Naive B cell (primary cell): Measurements from ENCODE around the gene BAK1. TPM values are rescaled to one million over a fixed set of nuclear protein-coding genes. Genes with fewer than 3 reads are reported as not detected.

Source experiments
- ATAC-seq, 2 donors: fragments of 150-1000 bp; cut with Tn5 transposase; 2 replicates each; pipeline ENCODE4 v1.10.0; 2021; ENCODE audit warnings: low read depth in 2 of 2, mild to moderate bottlenecking in 2 of 2, moderate library complexity in 2 of 2
- DNase-seq: peaks from one replicate; pipeline ENCODE4 v3.0.0; 2022
- H3K27ac Mint-ChIP-seq, 6 donors: one replicate each; pipeline ENCODE4 v1.8.0; 2020 to 2022; ENCODE audit warnings: mild to moderate bottlenecking in 6 of 6, mixed read lengths in 6 of 6, moderate library complexity in 5 of 6, inconsistent platforms in 2 of 6
- H3K27me3 Mint-ChIP-seq, 3 donors: one replicate each; pipeline ENCODE4 v1.8.0; 2021 to 2022; ENCODE audit warnings: mixed read lengths in 3 of 3, mild to moderate bottlenecking in 1 of 3
- H3K36me3 Mint-ChIP-seq, 2 donors: one replicate each; pipeline ENCODE4 v1.8.0; 2020 to 2022; ENCODE audit warnings: mixed read lengths in 2 of 2, inconsistent platforms in 1 of 2, mild to moderate bottlenecking in 1 of 2
- H3K4me1 Mint-ChIP-seq, 3 donors: one replicate each; pipeline ENCODE4 v1.8.0; 2020 to 2022; ENCODE audit warnings: mixed read lengths in 3 of 3, inconsistent platforms in 1 of 3, mild to moderate bottlenecking in 1 of 3, moderate library complexity in 1 of 3
- H3K4me3 Mint-ChIP-seq, 8 donors: one replicate each; pipeline ENCODE4 v1.8.0; 2020 to 2022; ENCODE audit warnings: mild to moderate bottlenecking in 8 of 8, mixed read lengths in 8 of 8, moderate library complexity in 8 of 8, inconsistent platforms in 2 of 8
- H3K9me3 Mint-ChIP-seq, 7 donors: one replicate each; pipeline ENCODE4 v1.8.0; 2020 to 2022; ENCODE audit warnings: mixed read lengths in 7 of 7, mild to moderate bottlenecking in 5 of 7, inconsistent platforms in 2 of 7, moderate library complexity in 1 of 7
- polyA plus RNA-seq, 6 donors: library from polyadenylated mRNA; unstranded; fragments of 300-500 nt; fragmentation: Illumina TruSeq; gene quantifications; one replicate each; pipeline ENCODE4 v1.2.3, GENCODE V29; 2021; ENCODE audit warnings: low read depth in 6 of 6

BAK1 gene
- polyA plus RNA-seq, 6 donors from 2014 or later, result 11.7 to 22.6 (median 13.6) TPM

- Mint-ChIP-seq H3K9me3 (no peaks in the 10 kb centered on the region), H3K27me3 (no peaks in the 10 kb centered on the region), H3K4me1 (peaks cover 12 to 20% (median 15%) of the 10 kb centered on the region in 3 donors), H3K36me3 (no peaks in the 10 kb centered on the region), H3K27ac (no peak overlapping the region), H3K4me3 (no peak overlapping the region)
- no peak for ATAC-seq
- no peak for DNase-seq
These were observed 36.8 kb upstream of the BAK1 start for GRCh38 chr6:33616913-33617312.

- no peaks in the 10 kb centered on the region for H3K36me3 Mint-ChIP-seq
- no peak overlapping the region for H3K27ac Mint-ChIP-seq
- no peaks in the 10 kb centered on the region for H3K9me3 Mint-ChIP-seq
- no peak for ATAC-seq
- H3K27me3 Mint-ChIP-seq, result no peaks in the 10 kb centered on the region
- peaks cover 11 to 19% (median 12%) of the 10 kb centered on the region in 3 donors for H3K4me1 Mint-ChIP-seq
- H3K4me3 Mint-ChIP-seq, result no peak overlapping the region
- no peak for DNase-seq
These were observed 36.0 kb upstream of the BAK1 start for GRCh38 chr6:33616113-33616512.

GRCh38 chr6:33613795-33614168 lies 33.7 kb upstream of the BAK1 start:
- Mint-ChIP-seq H3K4me1 (peaks cover 8 to 22% (median 12%) of the 10 kb centered on the region in 3 donors), H3K27me3 (no peaks in the 10 kb centered on the region)

GRCh38 chr6:33613146-33613794 lies 33.2 kb upstream of the BAK1 start:
- H3K27me3 Mint-ChIP-seq, result no peaks in the 10 kb centered on the region
- ATAC-seq (no peak), DNase-seq (no peak)
- H3K9me3 Mint-ChIP-seq, result no peaks in the 10 kb centered on the region
- H3K36me3 Mint-ChIP-seq, result no peaks in the 10 kb centered on the region
- H3K4me1 Mint-ChIP-seq, result peaks cover 8 to 22% (median 10%) of the 10 kb centered on the region in 3 donors
- H3K27ac Mint-ChIP-seq, result peak overlapping the region in 2 of 6 donors; percentile 5 to 64
- H3K4me3 Mint-ChIP-seq, result peak overlapping the region in 1 of 8 donors; percentile 42

More at GRCh38 chr6:33613795-33614168, 33.7 kb upstream of the BAK1 start:
- no peaks in the 10 kb centered on the region for H3K36me3 Mint-ChIP-seq
- H3K4me3 Mint-ChIP-seq, result peak overlapping the region in 2 of 8 donors; percentile 42 to 51
- peak overlapping the region in 2 of 6 donors; percentile 5 to 64 for H3K27ac Mint-ChIP-seq
- no peak for ATAC-seq
- H3K9me3 Mint-ChIP-seq, result no peaks in the 10 kb centered on the region
- DNase-seq, result no peak

GRCh38 chr6:33610779-33611732 lies 31.0 kb upstream of the BAK1 start:
- Mint-ChIP-seq H3K27ac (no peak overlapping the region), H3K27me3 (no peaks in the 10 kb centered on the region)

GRCh38 chr6:33610067-33610466 lies 30.0 kb upstream of the BAK1 start:
- H3K4me1 Mint-ChIP-seq, result peaks cover 14 to 31% (median 20%) of the 10 kb centered on the region in 3 donors
- H3K9me3 Mint-ChIP-seq, result peaks cover 0 to 3% (median 2%) of the 10 kb centered on the region in 7 donors
- peak overlapping the region in 3 of 6 donors; percentile 27 to 86 (median 61) for H3K27ac Mint-ChIP-seq
- ATAC-seq (no peak), DNase-seq (no peak)
- peak overlapping the region in 1 of 8 donors; percentile 34 for H3K4me3 Mint-ChIP-seq
- peaks cover 4 to 5% of the 10 kb centered on the region in 2 donors for H3K36me3 Mint-ChIP-seq
- no peaks in the 10 kb centered on the region for H3K27me3 Mint-ChIP-seq

More at GRCh38 chr6:33610779-33611732, 31.0 kb upstream of the BAK1 start:
- H3K4me1 Mint-ChIP-seq, result peaks cover 10 to 26% (median 15%) of the 10 kb centered on the region in 3 donors
- no peaks in the 10 kb centered on the region for H3K9me3 Mint-ChIP-seq
- DNase-seq (no peak), ATAC-seq (no peak)
- H3K36me3 Mint-ChIP-seq, result no peaks in the 10 kb centered on the region
- H3K4me3 Mint-ChIP-seq, result no peak overlapping the region

GRCh38 chr6:33609528-33609927 lies 29.5 kb upstream of the BAK1 start:
- Mint-ChIP-seq H3K4me1 (peaks cover 17 to 33% (median 23%) of the 10 kb centered on the region in 3 donors), H3K9me3 (peaks cover 0 to 7% (median 3%) of the 10 kb centered on the region in 7 donors), H3K4me3 (no peak overlapping the region), H3K36me3 (peaks cover 6 to 9% of the 10 kb centered on the region in 2 donors), H3K27me3 (no peaks in the 10 kb centered on the region), H3K27ac (peak overlapping the region in 3 of 6 donors; percentile 27 to 86 (median 54))
- DNase-seq, result no peak
- peak; percentile 40 to 47 for ATAC-seq

- Mint-ChIP-seq H3K27me3 (no peaks in the 10 kb centered on the region), H3K27ac (peak overlapping the region in 1 of 6 donors; percentile 26), H3K4me1 (peaks cover 17 to 33% (median 23%) of the 10 kb centered on the region in 3 donors), H3K4me3 (peak overlapping the region in 2 of 8 donors; percentile 10 to 16), H3K9me3 (peaks cover 0 to 7% (median 3%) of the 10 kb centered on the region in 7 donors), H3K36me3 (peaks cover 6 to 9% of the 10 kb centered on the region in 2 donors)
- ATAC-seq (no peak), DNase-seq (no peak)
These were observed 28.9 kb upstream of the BAK1 start for GRCh38 chr6:33609019-33609418.

- H3K4me1 Mint-ChIP-seq, result peaks cover 17 to 33% (median 23%) of the 10 kb centered on the region in 3 donors
- H3K27me3 Mint-ChIP-seq, result no peaks in the 10 kb centered on the region
- peak overlapping the region in 4 of 6 donors; percentile 14 to 52 (median 48) for H3K27ac Mint-ChIP-seq
- peaks cover 0 to 7% (median 3%) of the 10 kb centered on the region in 7 donors for H3K9me3 Mint-ChIP-seq
- DNase-seq (peak; percentile 52), ATAC-seq (peak; percentile 77 to 82)
- no peak overlapping the region for H3K4me3 Mint-ChIP-seq
- peaks cover 6 to 9% of the 10 kb centered on the region in 2 donors for H3K36me3 Mint-ChIP-seq
These were observed 27.7 kb upstream of the BAK1 start for GRCh38 chr6:33607784-33608161.

GRCh38 chr6:33607126-33607783 lies 27.2 kb upstream of the BAK1 start:
- DNase-seq (no peak), ATAC-seq (no peak)
- Mint-ChIP-seq H3K27ac (peak overlapping the region in 2 of 6 donors; percentile 50 to 52), H3K27me3 (no peaks in the 10 kb centered on the region), H3K9me3 (peaks cover 0 to 7% (median 3%) of the 10 kb centered on the region in 7 donors), H3K4me1 (peaks cover 19 to 29% (median 23%) of the 10 kb centered on the region in 3 donors), H3K4me3 (no peak overlapping the region), H3K36me3 (peaks cover 6 to 9% of the 10 kb centered on the region in 2 donors)

- H3K27me3 Mint-ChIP-seq, result no peaks in the 10 kb centered on the region
- peaks cover 0 to 7% (median 3%) of the 10 kb centered on the region in 7 donors for H3K9me3 Mint-ChIP-seq
- ATAC-seq (no peak), DNase-seq (no peak)
- H3K27ac Mint-ChIP-seq, result peak overlapping the region in 2 of 6 donors; percentile 26 to 53
- peaks cover 20 to 29% (median 23%) of the 10 kb centered on the region in 3 donors for H3K4me1 Mint-ChIP-seq
- no peak overlapping the region for H3K4me3 Mint-ChIP-seq
- H3K36me3 Mint-ChIP-seq, result peaks cover 6 to 9% of the 10 kb centered on the region in 2 donors
These were observed 26.6 kb upstream of the BAK1 start for GRCh38 chr6:33606642-33607041.

- peaks cover 18 to 27% (median 21%) of the 10 kb centered on the region in 3 donors for H3K4me1 Mint-ChIP-seq
These were observed 25.1 kb upstream of the BAK1 start for GRCh38 chr6:33604941-33605854.

More at GRCh38 chr6:33604941-33605854, 25.1 kb upstream of the BAK1 start:
- no peaks in the 10 kb centered on the region for H3K27me3 Mint-ChIP-seq
- DNase-seq (no peak), ATAC-seq (peak in 1 of 2 donors; percentile 40)
- no peak overlapping the region for H3K4me3 Mint-ChIP-seq
- peak overlapping the region in 2 of 6 donors; percentile 19 to 84 for H3K27ac Mint-ChIP-seq
- H3K36me3 Mint-ChIP-seq, result peaks cover 6 to 9% of the 10 kb centered on the region in 2 donors
- peaks cover 0 to 7% (median 3%) of the 10 kb centered on the region in 7 donors for H3K9me3 Mint-ChIP-seq
